Endothelial cell (in vitro differentiated cells): ENCODE results near the gene RTKN2. TPM values are rescaled to one million over a fixed set of nuclear protein-coding genes. Genes with fewer than 3 reads are reported as not detected.

Source experiments
- DNase-seq: peaks from one replicate; pipeline ENCODE4 v3.0.0; 2021; ENCODE audit warnings: low spot score
- H3K27ac Mint-ChIP-seq: one replicate; pipeline ENCODE4 v1.8.0; 2021; ENCODE audit warnings: mixed read lengths, inconsistent platforms; ENCODE audit not compliant: unreplicated experiment
- H3K27me3 Mint-ChIP-seq: one replicate; pipeline ENCODE4 v1.8.0; 2021; ENCODE audit warnings: mild to moderate bottlenecking, moderate library complexity, mixed read lengths, inconsistent platforms; ENCODE audit not compliant: unreplicated experiment
- H3K36me3 Mint-ChIP-seq: one replicate; pipeline ENCODE4 v1.8.0; 2021; ENCODE audit warnings: mild to moderate bottlenecking, low read depth, mixed read lengths, inconsistent platforms; ENCODE audit not compliant: unreplicated experiment
- H3K4me1 Mint-ChIP-seq: one replicate; pipeline ENCODE4 v1.8.0; 2021; ENCODE audit warnings: mild to moderate bottlenecking, mixed read lengths, inconsistent platforms; ENCODE audit not compliant: unreplicated experiment
- H3K4me3 Mint-ChIP-seq: one replicate; pipeline ENCODE4 v1.8.0; 2021; ENCODE audit warnings: mild to moderate bottlenecking, mixed read lengths, inconsistent platforms; ENCODE audit not compliant: unreplicated experiment
- H3K9me3 Mint-ChIP-seq: one replicate; pipeline ENCODE4 v1.8.0; 2021; ENCODE audit warnings: mixed read lengths, inconsistent platforms; ENCODE audit not compliant: unreplicated experiment
- total RNA-seq: library from RNA; stranded (reverse); fragmentation: NEBNext Ultra II Directional; extraction: Animal tissue kit (Norgen Biotek cat#: 25700); gene quantifications from one replicate; pipeline ENCODE4 v1.2.1, GENCODE V29; 2021; ENCODE audit not compliant: unreplicated experiment
- TF ChIP-seq, protein P1 (sequence below): fragments of 200-600 bp; sonication (generic); IDR thresholded peaks from one replicate; pipeline ENCODE4 v1.5.0; 2021; ENCODE audit warnings: antibody characterized with exemption; ENCODE audit not compliant: unreplicated experiment

The RTKN2 gene
- total RNA-seq, 1 donor from 2014 or later, result 1.7 TPM

DNA sequence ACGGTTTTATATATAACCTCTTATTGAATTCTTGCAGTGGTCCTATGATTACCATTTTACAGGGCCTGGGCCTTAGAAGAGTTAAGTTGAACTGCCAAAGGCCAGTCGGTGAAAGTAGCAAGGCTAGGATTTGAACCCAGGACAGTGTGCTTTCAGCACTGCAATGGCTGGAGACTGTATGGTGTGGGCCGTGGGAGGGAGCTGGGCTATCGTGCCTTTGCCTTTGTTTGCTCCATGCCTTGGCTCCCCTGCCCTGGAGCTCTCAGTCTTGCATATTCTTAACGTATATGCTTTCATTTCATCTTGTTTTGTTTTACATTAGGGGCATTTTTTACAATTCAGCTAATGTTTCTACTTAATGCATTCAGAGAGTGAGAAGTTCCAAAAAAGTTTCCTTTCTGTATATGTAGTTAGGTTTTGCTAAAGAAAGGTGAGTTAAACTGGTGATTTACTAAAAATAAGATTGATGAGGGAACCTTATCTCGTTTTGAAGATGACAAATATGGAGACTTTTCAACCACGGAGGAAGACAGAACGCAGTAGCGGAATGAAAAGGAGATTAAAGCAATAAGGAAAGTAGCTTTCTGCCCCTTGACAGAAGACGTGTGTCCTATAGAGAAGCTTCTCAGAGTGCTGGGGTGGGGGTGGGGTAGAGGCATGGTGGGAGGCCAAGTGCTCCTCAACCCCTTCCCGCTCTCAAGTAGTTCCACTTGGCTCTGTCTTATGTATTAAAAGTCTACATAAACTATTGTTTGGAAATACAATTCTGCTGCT is 82.5 kb downstream of the RTKN2 start:
- H3K9me3 Mint-ChIP-seq, result no peaks in the 10 kb centered on the region
- peaks cover 3% of the 10 kb centered on the region for H3K27me3 Mint-ChIP-seq
- H3K36me3 Mint-ChIP-seq, result no peaks in the 10 kb centered on the region
- TF ChIP-seq, protein P1, sequence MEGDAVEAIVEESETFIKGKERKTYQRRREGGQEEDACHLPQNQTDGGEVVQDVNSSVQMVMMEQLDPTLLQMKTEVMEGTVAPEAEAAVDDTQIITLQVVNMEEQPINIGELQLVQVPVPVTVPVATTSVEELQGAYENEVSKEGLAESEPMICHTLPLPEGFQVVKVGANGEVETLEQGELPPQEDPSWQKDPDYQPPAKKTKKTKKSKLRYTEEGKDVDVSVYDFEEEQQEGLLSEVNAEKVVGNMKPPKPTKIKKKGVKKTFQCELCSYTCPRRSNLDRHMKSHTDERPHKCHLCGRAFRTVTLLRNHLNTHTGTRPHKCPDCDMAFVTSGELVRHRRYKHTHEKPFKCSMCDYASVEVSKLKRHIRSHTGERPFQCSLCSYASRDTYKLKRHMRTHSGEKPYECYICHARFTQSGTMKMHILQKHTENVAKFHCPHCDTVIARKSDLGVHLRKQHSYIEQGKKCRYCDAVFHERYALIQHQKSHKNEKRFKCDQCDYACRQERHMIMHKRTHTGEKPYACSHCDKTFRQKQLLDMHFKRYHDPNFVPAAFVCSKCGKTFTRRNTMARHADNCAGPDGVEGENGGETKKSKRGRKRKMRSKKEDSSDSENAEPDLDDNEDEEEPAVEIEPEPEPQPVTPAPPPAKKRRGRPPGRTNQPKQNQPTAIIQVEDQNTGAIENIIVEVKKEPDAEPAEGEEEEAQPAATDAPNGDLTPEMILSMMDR, result no peak
- H3K4me3 Mint-ChIP-seq, result no peak overlapping the region
- H3K27ac Mint-ChIP-seq, result no peak overlapping the region
- no peaks in the 10 kb centered on the region for H3K4me1 Mint-ChIP-seq
- no peak for DNase-seq

DNA sequence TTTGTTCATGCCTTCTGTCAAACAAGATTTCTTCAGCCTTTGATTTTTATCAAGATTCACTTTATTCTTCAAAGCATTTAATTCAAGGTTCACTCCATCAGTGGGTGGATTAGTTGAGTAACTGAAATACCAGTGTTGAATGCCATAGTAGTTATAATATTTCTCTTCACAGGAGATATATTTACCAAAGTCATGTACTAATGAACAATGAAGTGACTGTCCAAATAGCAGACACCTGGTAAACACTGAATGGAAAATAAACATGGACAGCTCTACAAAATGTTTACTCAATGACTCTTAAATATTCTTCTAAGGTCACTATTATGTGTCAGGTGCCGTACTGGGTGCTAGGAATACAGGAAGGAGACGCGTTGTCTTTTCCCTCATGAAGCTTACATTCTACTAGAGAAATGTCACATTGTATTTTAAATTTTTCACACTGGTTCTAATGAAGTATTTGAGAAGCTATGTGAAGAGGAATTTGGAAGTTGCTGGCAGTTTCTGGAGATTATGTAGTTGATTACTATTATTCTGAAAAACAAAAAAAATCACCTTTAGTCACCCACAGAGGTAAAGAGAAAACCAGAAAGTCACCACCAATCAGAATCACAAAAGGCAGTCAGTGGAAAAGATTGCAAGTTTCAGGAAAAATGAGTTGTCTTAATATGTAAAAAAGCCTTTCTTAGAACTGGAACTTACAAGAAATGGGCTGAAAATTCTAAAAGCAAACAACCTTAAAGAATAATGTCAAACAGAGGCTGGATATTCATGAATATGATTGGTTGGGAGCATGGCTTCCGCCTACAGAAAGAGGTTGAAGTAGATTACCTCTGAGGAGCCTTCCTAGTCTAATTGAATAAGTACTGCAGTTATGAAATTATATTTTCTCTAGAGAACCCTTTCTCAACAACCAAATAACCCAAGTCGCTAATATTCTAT is 84.5 kb downstream of the RTKN2 start:
- no peak for DNase-seq
- no peaks in the 10 kb centered on the region for H3K9me3 Mint-ChIP-seq
- TF ChIP-seq, protein P1, result no peak
- H3K27ac Mint-ChIP-seq, result no peak overlapping the region
- no peaks in the 10 kb centered on the region for H3K36me3 Mint-ChIP-seq
- no peak overlapping the region for H3K4me3 Mint-ChIP-seq
- no peaks in the 10 kb centered on the region for H3K4me1 Mint-ChIP-seq
- H3K27me3 Mint-ChIP-seq, result peaks cover 3% of the 10 kb centered on the region

DNA sequence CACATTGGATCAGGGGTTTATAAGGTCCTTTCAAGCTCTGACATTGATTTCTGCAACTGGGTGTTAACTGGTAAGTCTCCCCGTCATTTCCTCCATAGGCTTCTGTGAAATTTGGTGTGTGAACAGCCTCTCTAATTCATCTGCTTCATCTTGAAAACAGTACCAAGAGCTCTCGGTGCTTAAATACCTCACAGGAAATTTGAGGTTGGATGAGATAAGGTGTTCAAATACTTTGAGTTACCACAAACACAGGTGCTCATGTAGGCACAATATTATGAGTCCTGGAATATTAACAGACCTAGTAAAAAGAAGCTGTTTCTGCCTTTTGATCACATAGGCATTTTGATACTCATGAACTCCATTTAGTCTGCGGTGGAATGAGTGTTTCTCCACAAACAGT is 85.2 kb downstream of the RTKN2 start:
- Mint-ChIP-seq H3K36me3 (no peaks in the 10 kb centered on the region), H3K4me3 (no peak overlapping the region), H3K9me3 (no peaks in the 10 kb centered on the region), H3K27ac (no peak overlapping the region), H3K27me3 (peaks cover 3% of the 10 kb centered on the region), H3K4me1 (no peaks in the 10 kb centered on the region)
- TF ChIP-seq, protein P1, result no peak
- DNase-seq, result no peak

DNA sequence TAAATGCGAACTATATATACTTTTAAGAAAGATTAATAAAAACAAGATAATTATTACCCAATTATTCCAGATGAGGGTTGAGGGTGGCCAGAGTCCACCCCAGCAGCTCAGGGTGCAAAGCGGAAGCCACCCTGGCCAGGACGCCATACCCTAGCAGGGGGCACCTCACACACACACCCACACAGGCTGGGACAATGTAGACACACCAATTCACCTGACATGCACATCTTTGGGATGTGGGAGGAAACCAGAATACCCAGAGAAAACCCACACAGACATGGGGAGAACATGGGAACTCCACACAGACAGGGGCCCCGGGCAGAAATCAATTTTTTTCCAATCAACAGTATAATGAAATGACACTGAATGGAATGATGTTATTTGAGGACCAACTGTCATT is 86.0 kb downstream of the RTKN2 start:
- Mint-ChIP-seq H3K4me1 (no peaks in the 10 kb centered on the region), H3K36me3 (no peaks in the 10 kb centered on the region), H3K27ac (no peak overlapping the region), H3K27me3 (peaks cover 3% of the 10 kb centered on the region), H3K9me3 (no peaks in the 10 kb centered on the region), H3K4me3 (no peak overlapping the region)
- no peak for DNase-seq
- TF ChIP-seq, protein P1, result no peak
